GM18505 (cell line): ENCODE results near the gene RGS18.
"Not testable (repeated sequence)": the region's sequence is repeated elsewhere in the genome, so short reads cannot be mapped to it uniquely, and the experiment has no call there.

Experiments
- ATAC-seq: cut with Tn5 transposase; IDR thresholded peaks from one replicate; pipeline ENCODE4 v1.9.1; 2021; ENCODE audit not compliant: unreplicated experiment
- POLR2A ChIP-seq: IDR thresholded peaks from 4 replicates; pipeline ENCODE4 v1.6.1; 2011; ENCODE audit warnings: borderline replicate concordance; ENCODE audit not compliant: insufficient read depth, insufficient read length; ENCODE audit errors: extremely low read depth

RGS18 gene

DNA sequence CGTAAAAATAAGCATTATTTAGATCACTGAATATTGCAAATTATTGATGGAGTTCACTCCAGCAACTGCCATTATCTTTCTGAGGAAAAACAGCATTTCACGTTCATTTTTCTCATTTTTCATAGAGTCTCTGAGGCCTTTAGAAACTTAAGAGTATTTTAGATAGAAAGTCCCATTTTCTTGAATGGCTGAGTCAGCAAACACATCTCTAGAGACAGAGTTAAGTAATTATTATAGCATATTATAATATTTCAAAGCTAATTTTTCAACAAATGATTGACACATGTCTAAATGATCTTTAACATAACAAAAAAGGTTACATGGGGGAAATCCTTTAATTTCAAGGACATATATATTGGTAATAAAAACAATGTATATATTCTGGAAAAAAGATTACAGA, 31.8 kb downstream of the RGS18 start:
- ATAC-seq = no peak
- no peak for TF ChIP-seq POLR2A

DNA sequence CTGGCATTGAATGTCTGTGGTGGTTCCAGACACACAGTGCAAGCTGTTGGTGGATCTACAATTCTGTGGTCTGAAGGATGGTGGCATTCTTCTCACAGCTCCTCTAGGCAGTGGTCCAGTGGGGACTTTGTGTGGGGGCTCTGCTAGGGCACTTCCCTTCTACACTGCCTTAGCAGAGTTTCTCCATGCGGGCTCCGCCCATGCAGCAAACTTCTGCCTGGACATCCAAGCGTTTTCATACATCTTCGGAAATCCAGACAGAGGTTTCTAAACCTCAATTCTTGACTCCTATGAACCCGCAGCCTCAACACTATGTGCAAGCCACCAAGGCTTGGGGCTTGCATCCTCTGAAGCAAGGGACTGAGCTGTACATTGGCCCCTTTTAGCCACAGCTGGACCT, 43.0 kb downstream of the RGS18 start:
- TF ChIP-seq POLR2A = no peak
- ATAC-seq = no peak

DNA sequence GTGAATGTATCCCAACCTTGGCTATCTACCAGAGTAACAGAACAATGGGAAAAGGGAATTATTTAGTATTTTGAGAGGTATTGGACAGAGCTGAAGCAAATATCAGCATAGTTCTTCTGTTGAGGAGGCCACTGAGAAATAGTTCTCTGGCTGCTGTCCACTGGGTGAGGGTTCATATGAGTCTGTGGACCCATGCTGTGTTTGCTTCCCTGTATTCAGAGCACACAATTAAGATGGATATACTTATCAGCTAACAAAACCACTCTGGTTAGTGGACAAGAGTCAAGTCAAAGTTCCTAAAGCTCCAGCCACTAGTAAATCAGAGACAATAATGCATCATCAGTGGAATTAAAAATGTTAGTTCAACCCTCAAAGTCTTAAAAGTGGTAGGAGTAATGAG, 66.1 kb downstream of the RGS18 start:
- no peak for TF ChIP-seq POLR2A
- ATAC-seq = no peak

DNA sequence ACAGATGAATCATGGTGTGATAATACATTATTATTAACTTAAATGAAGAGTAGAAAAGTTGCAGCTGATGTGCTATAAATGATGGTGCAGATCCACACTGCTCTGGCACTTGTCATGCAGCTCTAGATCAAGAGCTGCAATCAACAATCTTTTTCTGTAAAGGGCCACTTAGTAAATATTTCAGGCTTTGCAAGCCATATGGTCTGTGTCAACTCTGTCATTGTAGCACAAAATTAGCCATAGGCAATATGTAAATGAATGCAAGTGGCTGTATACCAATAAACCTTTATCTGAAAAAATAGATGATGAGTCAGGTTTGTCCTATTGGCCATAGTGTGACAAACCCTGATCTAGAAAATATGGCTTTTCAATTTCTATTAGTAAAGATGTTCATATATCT, 66.6 kb downstream of the RGS18 start:
- TF ChIP-seq POLR2A = no peak
- ATAC-seq = no peak

DNA sequence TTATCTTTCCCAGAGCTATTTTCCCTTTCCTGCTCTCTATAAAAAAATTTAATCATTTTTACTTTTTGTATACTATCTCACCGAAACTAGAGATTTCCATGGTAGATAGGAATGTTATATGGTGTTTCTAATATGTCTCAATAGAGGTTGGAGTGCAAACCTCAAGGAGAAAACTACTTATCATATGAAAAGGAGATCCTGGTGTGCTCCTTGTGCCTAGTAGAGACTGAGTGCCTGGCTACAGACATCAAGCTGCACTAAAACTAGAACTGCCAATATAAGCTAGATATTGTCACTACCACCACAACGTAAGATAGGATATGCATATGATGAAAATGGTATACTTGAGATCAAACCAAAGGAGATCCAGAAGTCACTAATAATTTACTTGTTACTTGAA, 67.0 kb downstream of the RGS18 start:
- ATAC-seq = no peak
- TF ChIP-seq POLR2A = no peak

DNA sequence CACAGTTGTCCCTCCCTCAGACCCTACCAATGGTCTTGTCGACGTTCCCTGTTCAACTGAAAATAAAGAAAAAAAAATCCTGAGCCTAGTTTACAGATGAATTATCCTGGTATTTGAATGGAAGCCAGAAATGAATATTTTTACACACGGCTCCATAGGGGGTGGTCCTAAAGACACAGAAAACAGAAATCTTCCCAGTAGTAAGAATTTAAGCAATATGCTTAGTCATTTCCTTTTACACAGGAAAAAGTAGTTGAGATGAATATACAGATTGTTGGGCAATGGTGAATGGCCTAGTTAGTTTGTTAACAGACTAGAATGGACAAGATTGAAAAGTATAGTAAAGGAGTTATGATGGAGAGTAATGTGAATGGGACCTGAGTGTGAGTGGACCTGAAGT, 67.4 kb downstream of the RGS18 start:
- ATAC-seq = no peak
- no peak for TF ChIP-seq POLR2A

DNA sequence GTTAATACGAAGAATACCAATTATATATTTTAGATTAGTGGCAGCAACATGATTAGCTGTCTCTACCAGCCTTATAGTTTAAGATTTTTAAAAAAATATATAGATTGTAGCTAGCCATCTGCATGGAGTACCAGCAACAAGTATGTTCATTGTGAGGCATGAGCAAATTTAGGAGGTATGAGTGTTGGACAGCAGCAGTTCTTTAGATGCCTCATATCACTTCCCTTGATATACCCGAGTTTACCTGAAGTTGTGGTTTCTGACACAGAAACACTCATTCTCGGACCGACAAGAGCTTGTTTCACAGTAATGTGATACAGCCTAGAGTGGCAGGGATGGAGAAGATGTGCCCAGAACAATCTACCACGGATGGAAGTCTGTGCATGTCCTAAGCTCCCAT, 69.1 kb downstream of the RGS18 start:
- no peak for ATAC-seq
- no peak for TF ChIP-seq POLR2A

DNA sequence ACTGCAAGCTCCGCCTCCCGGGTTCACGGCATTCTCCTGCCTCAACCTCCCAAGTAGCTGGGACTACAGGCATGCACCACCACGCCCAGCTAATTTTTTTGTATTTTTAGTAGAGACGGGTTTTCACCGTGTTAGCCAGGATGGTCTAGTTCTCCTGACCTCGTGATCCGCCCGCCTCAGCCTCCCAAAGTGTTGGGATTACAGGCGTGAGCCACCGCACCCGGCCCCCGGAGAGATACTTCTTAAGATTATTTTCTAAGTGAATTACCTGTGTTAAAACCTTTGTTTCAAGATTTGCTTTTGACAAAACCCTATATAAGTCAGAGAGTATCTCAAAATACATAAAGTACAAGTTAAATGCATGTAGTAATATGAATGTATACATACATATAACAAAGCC, 69.7 kb downstream of the RGS18 start:
- not testable (repeated sequence) for ATAC-seq

DNA sequence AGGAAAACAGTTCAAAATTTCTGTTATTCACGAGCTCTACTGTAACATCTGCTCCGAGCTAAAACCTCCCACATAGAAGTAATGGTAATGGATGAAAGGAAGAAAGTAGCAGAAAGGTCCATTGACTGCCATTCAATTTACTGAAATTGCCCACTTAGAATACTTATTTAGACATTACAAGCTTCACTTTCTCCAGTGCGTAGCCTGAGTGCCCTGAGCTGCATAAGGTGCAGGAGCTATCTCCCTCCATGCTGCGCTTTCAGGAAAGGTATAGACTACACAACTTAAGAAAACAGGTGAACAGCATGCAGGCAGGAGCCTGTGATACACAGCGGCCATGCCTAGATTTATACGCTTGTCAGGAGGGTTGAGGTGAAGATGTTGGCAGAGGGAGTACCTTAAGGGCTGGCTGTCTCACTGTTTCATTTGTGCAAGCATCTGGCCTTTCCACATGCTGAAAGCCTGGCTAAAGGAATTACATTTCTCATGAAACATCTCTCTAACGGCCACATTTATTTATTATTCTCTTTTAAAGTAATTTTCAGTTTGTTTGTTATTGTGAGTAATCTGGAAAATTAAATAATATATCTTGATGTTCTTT, 74.7 kb downstream of the RGS18 start:
- no peak for TF ChIP-seq POLR2A
- no peak for ATAC-seq

DNA sequence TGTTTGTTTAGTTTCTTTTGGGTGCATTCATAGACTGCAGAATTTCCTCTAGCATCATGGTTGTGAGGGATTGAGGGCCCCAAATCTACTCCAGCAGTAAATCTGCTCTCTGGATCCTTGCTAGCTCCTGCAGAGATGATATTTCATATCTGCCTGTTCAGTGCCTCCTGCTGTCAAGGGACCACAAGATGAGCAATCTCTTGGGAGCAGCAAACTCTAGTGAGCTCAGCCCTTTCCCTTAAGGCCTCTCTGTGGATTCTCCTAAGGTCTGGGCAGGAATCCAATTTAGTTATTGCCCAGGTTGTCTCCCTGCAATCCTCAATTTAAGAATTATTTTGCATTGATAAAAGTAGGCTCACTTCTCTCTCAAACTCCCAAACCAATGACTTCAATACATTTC, 76.9 kb downstream of the RGS18 start:
- ATAC-seq = no peak
- TF ChIP-seq POLR2A = no peak
